Activated CD4-positive, alpha-beta memory T cell treated with anti-CD3 and anti-CD28 coated beads, Interleukin-2, amount 10 ng/mL, durations not matched to agents 7 days and 5 days (primary cell): ENCODE measurements around the gene ZNF780A. TPM values are rescaled to one million over a fixed set of nuclear protein-coding genes. Genes with fewer than 3 reads are reported as not detected.
"Not testable (repeated sequence)": the region's sequence is repeated elsewhere in the genome, so short reads cannot be mapped to it uniquely, and the experiment has no call there.

Source experiments
- CTCF ChIA-PET: fragments of 350-600 bp; sonication (Branson Sonifier 250); formaldehyde crosslinking; loops from one replicate; lab custom pipeline; 2021; ENCODE audit warnings: antibody characterized with exemption, inconsistent platforms; lab: Charles Lee
- POLR2A ChIA-PET: fragments of 350-600 bp; sonication (Branson Sonifier 250); formaldehyde crosslinking; loops from one replicate; lab custom pipeline; 2021; ENCODE audit warnings: antibody characterized with exemption; lab: Charles Lee
- DNase-seq: peaks from one replicate; pipeline ENCODE4 v3.0.0-alpha.2; 2020
- H3K27ac Mint-ChIP-seq: one replicate; pipeline ENCODE4 v1.8.0; 2021; ENCODE audit warnings: mild to moderate bottlenecking, mixed read lengths
- H3K27me3 Mint-ChIP-seq: one replicate; pipeline ENCODE4 v1.8.0; 2021; ENCODE audit warnings: mixed read lengths
- H3K36me3 Mint-ChIP-seq: one replicate; pipeline ENCODE4 v1.8.0; 2021; ENCODE audit warnings: low read depth, mixed read lengths
- H3K4me1 Mint-ChIP-seq: one replicate; pipeline ENCODE4 v1.8.0; 2021; ENCODE audit warnings: mixed read lengths
- H3K4me3 Mint-ChIP-seq: one replicate; pipeline ENCODE4 v1.8.0; 2021; ENCODE audit warnings: mild to moderate bottlenecking, mixed read lengths
- H3K9me3 Mint-ChIP-seq: one replicate; pipeline ENCODE4 v1.8.0; 2021; ENCODE audit warnings: mixed read lengths
- total RNA-seq, 2 experiments: library from RNA; stranded (reverse); gene quantifications; one replicate each; pipeline ENCODE4 v1.2.3, GENCODE V29; 2021

ZNF780A gene
- total RNA-seq, 2 experiments from 2014 or later = 21.3 to 25.3 TPM

GRCh38 chr19:40070058-40070457 lies 20.7 kb downstream of the ZNF780A start:
- no peak overlapping the region for H3K4me3 Mint-ChIP-seq
- ChIA-PET POLR2A (no interaction called here), CTCF (no interaction called here)
- H3K27ac Mint-ChIP-seq = no peak overlapping the region
- peaks cover 58% of the 10 kb centered on the region for H3K36me3 Mint-ChIP-seq
- H3K4me1 Mint-ChIP-seq = no peaks in the 10 kb centered on the region
- peaks cover 46% of the 10 kb centered on the region for H3K9me3 Mint-ChIP-seq
- no peak for DNase-seq
- peaks cover 4% of the 10 kb centered on the region for H3K27me3 Mint-ChIP-seq

GRCh38 chr19:40059624-40060023 lies 31.1 kb downstream of the ZNF780A start:
- Mint-ChIP-seq H3K4me1 (peaks cover 23% of the 10 kb centered on the region), H3K4me3 (no peak overlapping the region), H3K27ac (no peak overlapping the region), H3K9me3 (peaks cover 21% of the 10 kb centered on the region), H3K27me3 (peaks cover 21% of the 10 kb centered on the region), H3K36me3 (peaks cover 24% of the 10 kb centered on the region)
- ChIA-PET POLR2A (no interaction called here), CTCF (no interaction called here)
- DNase-seq = no peak

- POLR2A ChIA-PET = interaction anchor here (0.9 to 1.9 kb wide), 2 partner anchors 33 to 721 kb away, joined by 3 to 6 read pairs; partner anchors contain the start of genes RAB4B and ZNF780A
- H3K4me1 Mint-ChIP-seq = peaks cover 43% of the 10 kb centered on the region
- H3K4me3 Mint-ChIP-seq = peak overlapping the region; percentile 99
- DNase-seq = no peak
- H3K36me3 Mint-ChIP-seq = peaks cover 40% of the 10 kb centered on the region
- H3K9me3 Mint-ChIP-seq = peaks cover 23% of the 10 kb centered on the region
- H3K27ac Mint-ChIP-seq = no peak overlapping the region
- H3K27me3 Mint-ChIP-seq = peaks cover 18% of the 10 kb centered on the region
- CTCF ChIA-PET = interaction anchor here (0.7 to 3.1 kb wide), 2 partner anchors 35 to 87 kb away, joined by 3 to 10 read pairs; partner anchors contain the start of gene PSMC4
Observed at GRCh38 chr19:40057166-40057565, 33.6 kb downstream of the ZNF780A start.

GRCh38 chr19:40056505-40056904 lies 34.2 kb downstream of the ZNF780A start:
- ChIA-PET CTCF (interaction anchor here (0.6 to 3.1 kb wide), 2 partner anchors 86 to 582 kb away, joined by 4 to 10 read pairs; partner anchors contain the start of gene PSMC4), POLR2A (interaction anchor here (0.6 to 1.9 kb wide), 5 partner anchors 34 to 722 kb away, joined by 3 to 10 read pairs (median 6); partner anchors contain the start of genes PSMC4, RAB4B, ZNF546 and ZNF780A)
- peaks cover 18% of the 10 kb centered on the region for H3K27me3 Mint-ChIP-seq
- H3K4me3 Mint-ChIP-seq = peak overlapping the region; percentile 99
- peaks cover 25% of the 10 kb centered on the region for H3K9me3 Mint-ChIP-seq
- peaks cover 44% of the 10 kb centered on the region for H3K36me3 Mint-ChIP-seq
- no peak for DNase-seq
- peak overlapping the region; percentile 91 for H3K27ac Mint-ChIP-seq
- H3K4me1 Mint-ChIP-seq = peaks cover 43% of the 10 kb centered on the region

GRCh38 chr19:40055832-40056504 lies 34.8 kb downstream of the ZNF780A start, which contains the start of gene ZNF780B:
Gene ZNF780B, minus strand, starts transcription at chr19:40056231. Its CDS starts 5,899 bp downstream, at chr19:40050332.
- Mint-ChIP-seq H3K36me3 (peaks cover 47% of the 10 kb centered on the region), H3K4me1 (peaks cover 43% of the 10 kb centered on the region), H3K27me3 (peaks cover 17% of the 10 kb centered on the region), H3K9me3 (peaks cover 26% of the 10 kb centered on the region), H3K27ac (peak within 1 kb of the TSS; percentile 91), H3K4me3 (peak within 1 kb of the TSS; percentile 99)
- peak; percentile 82 for DNase-seq
- ChIA-PET CTCF (interaction anchor here (0.6 to 3.1 kb wide), 2 partner anchors 86 to 583 kb away, joined by 4 to 10 read pairs; partner anchors contain the start of gene PSMC4), POLR2A (interaction anchor here (0.6 to 1.9 kb wide), 4 partner anchors 35 to 494 kb away, joined by 3 to 10 read pairs (median 7); partner anchors contain the start of genes PSMC4, ZNF546 and ZNF780A)

GRCh38 chr19:40055049-40055448 lies 35.7 kb downstream of the ZNF780A start:
- ChIA-PET POLR2A (interaction anchor here (1.8 to 1.9 kb wide), 2 partner anchors 59 to 85 kb away, joined by 8 to 10 read pairs; partner anchors contain the start of genes PSMC4 and ZNF546), CTCF (interaction anchor here (0.7 to 3.1 kb wide), 2 partner anchors 85 to 89 kb away, joined by 3 to 10 read pairs; partner anchors contain the start of gene PSMC4)
- Mint-ChIP-seq H3K27me3 (peaks cover 16% of the 10 kb centered on the region), H3K4me1 (peaks cover 43% of the 10 kb centered on the region), H3K4me3 (peak overlapping the region; percentile 99), H3K9me3 (peaks cover 30% of the 10 kb centered on the region), H3K36me3 (peaks cover 54% of the 10 kb centered on the region), H3K27ac (no peak overlapping the region)
- no peak for DNase-seq

- CTCF ChIA-PET = no interaction called here
- DNase-seq = no peak
- H3K27ac Mint-ChIP-seq = no peak overlapping the region
- H3K36me3 Mint-ChIP-seq = peaks cover 54% of the 10 kb centered on the region
- H3K4me1 Mint-ChIP-seq = peaks cover 43% of the 10 kb centered on the region
- POLR2A ChIA-PET = no interaction called here
- peaks cover 11% of the 10 kb centered on the region for H3K27me3 Mint-ChIP-seq
- peaks cover 26% of the 10 kb centered on the region for H3K9me3 Mint-ChIP-seq
- H3K4me3 Mint-ChIP-seq = peak overlapping the region; percentile 99
Observed at GRCh38 chr19:40054632-40055031, 36.1 kb downstream of the ZNF780A start.

GRCh38 chr19:40053491-40053890 lies 37.3 kb downstream of the ZNF780A start:
- POLR2A ChIA-PET = no interaction called here
- CTCF ChIA-PET = no interaction called here
- H3K4me1 Mint-ChIP-seq = peaks cover 43% of the 10 kb centered on the region
- peaks cover 4% of the 10 kb centered on the region for H3K27me3 Mint-ChIP-seq
- peaks cover 56% of the 10 kb centered on the region for H3K36me3 Mint-ChIP-seq
- H3K27ac Mint-ChIP-seq = no peak overlapping the region
- no peak overlapping the region for H3K4me3 Mint-ChIP-seq
- DNase-seq = no peak
- peaks cover 24% of the 10 kb centered on the region for H3K9me3 Mint-ChIP-seq

- H3K27me3 Mint-ChIP-seq, H3K4me3 Mint-ChIP-seq, CTCF ChIA-PET, DNase-seq, H3K4me1 Mint-ChIP-seq, H3K27ac Mint-ChIP-seq, POLR2A ChIA-PET: not testable (repeated sequence)
- peaks cover 53% of the 10 kb centered on the region for H3K36me3 Mint-ChIP-seq
- H3K9me3 Mint-ChIP-seq = peaks cover 39% of the 10 kb centered on the region
Observed at GRCh38 chr19:40041718-40042117, 49.0 kb downstream of the ZNF780A start.

GRCh38 chr19:40038047-40038446 lies 52.7 kb downstream of the ZNF780A start:
- H3K27me3 Mint-ChIP-seq, POLR2A ChIA-PET, H3K27ac Mint-ChIP-seq, CTCF ChIA-PET, DNase-seq, H3K4me3 Mint-ChIP-seq, H3K4me1 Mint-ChIP-seq: not testable (repeated sequence)
- Mint-ChIP-seq H3K9me3 (peaks cover 51% of the 10 kb centered on the region), H3K36me3 (peaks cover 38% of the 10 kb centered on the region)

- peaks cover 30% of the 10 kb centered on the region for H3K36me3 Mint-ChIP-seq
- CTCF ChIA-PET = no interaction called here
- no peaks in the 10 kb centered on the region for H3K27me3 Mint-ChIP-seq
- POLR2A ChIA-PET = no interaction called here
- peaks cover 51% of the 10 kb centered on the region for H3K9me3 Mint-ChIP-seq
- DNase-seq = no peak
- no peak overlapping the region for H3K27ac Mint-ChIP-seq
- no peak overlapping the region for H3K4me3 Mint-ChIP-seq
- no peaks in the 10 kb centered on the region for H3K4me1 Mint-ChIP-seq
Observed at GRCh38 chr19:40035996-40036395, 54.7 kb downstream of the ZNF780A start.

- Mint-ChIP-seq H3K9me3 (peaks cover 62% of the 10 kb centered on the region), H3K4me1 (no peaks in the 10 kb centered on the region), H3K4me3 (no peak overlapping the region), H3K27ac (no peak overlapping the region), H3K36me3 (peaks cover 29% of the 10 kb centered on the region), H3K27me3 (no peaks in the 10 kb centered on the region)
- no peak for DNase-seq
- CTCF ChIA-PET = no interaction called here
- POLR2A ChIA-PET = no interaction called here
Observed at GRCh38 chr19:40033989-40034560, 56.7 kb downstream of the ZNF780A start.

- Mint-ChIP-seq H3K36me3 (peaks cover 25% of the 10 kb centered on the region), H3K4me3 (no peak overlapping the region)
- POLR2A ChIA-PET = no interaction called here
Observed at GRCh38 chr19:40026597-40026970, 64.2 kb downstream of the ZNF780A start.

More at GRCh38 chr19:40026597-40026970, 64.2 kb downstream of the ZNF780A start:
- Mint-ChIP-seq H3K27ac (no peak overlapping the region), H3K9me3 (peaks cover 68% of the 10 kb centered on the region), H3K27me3 (no peaks in the 10 kb centered on the region), H3K4me1 (no peaks in the 10 kb centered on the region)
- DNase-seq = no peak
- CTCF ChIA-PET = no interaction called here
